ENCODE results near the gene MTX1. TPM values are rescaled to one million over a fixed set of nuclear protein-coding genes. Genes with fewer than 3 reads are reported as not detected.
"Not testable (repeated sequence)": the region's sequence is repeated elsewhere in the genome, so short reads cannot be mapped to it uniquely, and the experiment has no call there.

Gene MTX1
- total RNA-seq, 2 experiments from 2014 or later = 31.5 to 31.7 TPM

- H3K4me1 Mint-ChIP-seq = peaks cover 26% of the 10 kb centered on the region
- H3K27me3 Mint-ChIP-seq; H3K4me3 Mint-ChIP-seq; H3K36me3 Mint-ChIP-seq; H3K27ac Mint-ChIP-seq; ATAC-seq (ENCODE audit: low read depth); POLR2A ChIA-PET; DNase-seq; H3K9me3 Mint-ChIP-seq: not testable (repeated sequence)
These were observed 3.0 kb downstream of the MTX1 start for GRCh38 chr1:155211381-155212050.

GRCh38 chr1:155212051-155212440 lies 3.6 kb downstream of the MTX1 start:
- ATAC-seq (ENCODE audit: low read depth); POLR2A ChIA-PET; H3K9me3 Mint-ChIP-seq; H3K4me3 Mint-ChIP-seq; H3K27ac Mint-ChIP-seq; H3K27me3 Mint-ChIP-seq; DNase-seq; H3K36me3 Mint-ChIP-seq: not testable (repeated sequence)
- peaks cover 22% of the 10 kb centered on the region for H3K4me1 Mint-ChIP-seq

GRCh38 chr1:155214702-155215101 lies 6.2 kb downstream of the MTX1 start:
- H3K36me3 Mint-ChIP-seq, H3K27me3 Mint-ChIP-seq, H3K27ac Mint-ChIP-seq, H3K9me3 Mint-ChIP-seq, H3K4me3 Mint-ChIP-seq, POLR2A ChIA-PET, DNase-seq: not testable (repeated sequence)
- H3K4me1 Mint-ChIP-seq = peaks cover 19% of the 10 kb centered on the region
- peak; percentile 20 for ATAC-seq (ENCODE audit: low read depth)

GRCh38 chr1:155218854-155219591 lies 10.5 kb downstream of the MTX1 start:
- Mint-ChIP-seq H3K27ac (peak overlapping the region; percentile 91), H3K4me1 (peaks cover 24% of the 10 kb centered on the region), H3K4me3 (peak overlapping the region; percentile 68), H3K36me3 (peaks cover 9% of the 10 kb centered on the region), H3K9me3 (no peaks in the 10 kb centered on the region), H3K27me3 (no peaks in the 10 kb centered on the region)
- DNase-seq (no peak), ATAC-seq (ENCODE audit: low read depth) (no peak)
- POLR2A ChIA-PET = interaction anchor here (0.5 to 2.9 kb wide), 4 partner anchors 11 to 62 kb away, joined by 4 to 17 read pairs (median 9); partner anchors contain the start of genes MTX1 and THBS3

- no peaks in the 10 kb centered on the region for H3K9me3 Mint-ChIP-seq
- POLR2A ChIA-PET = interaction anchor here (0.5 to 2.9 kb wide), 4 partner anchors 12 to 61 kb away, joined by 4 to 17 read pairs (median 9); partner anchors contain the start of genes MTX1 and THBS3
- H3K36me3 Mint-ChIP-seq = peaks cover 9% of the 10 kb centered on the region
- peak overlapping the region; percentile 91 for H3K27ac Mint-ChIP-seq
- peaks cover 24% of the 10 kb centered on the region for H3K4me1 Mint-ChIP-seq
- peak overlapping the region; percentile 68 for H3K4me3 Mint-ChIP-seq
- peak; percentile 40 for ATAC-seq (ENCODE audit: low read depth)
- no peaks in the 10 kb centered on the region for H3K27me3 Mint-ChIP-seq
- no peak for DNase-seq
These were observed 11.1 kb downstream of the MTX1 start for GRCh38 chr1:155219592-155220031.

GRCh38 chr1:155220211-155220965 lies 11.9 kb downstream of the MTX1 start:
- not testable (repeated sequence) for H3K27me3 Mint-ChIP-seq, H3K4me3 Mint-ChIP-seq
- POLR2A ChIA-PET = interaction anchor here (2.9 kb wide), 1 partner anchor 12 kb away, joined by 17 read pairs; the partner anchor contains the start of genes MTX1 and THBS3

GRCh38 chr1:155223047-155223446 lies 14.6 kb downstream of the MTX1 start:
- POLR2A ChIA-PET = interaction anchor here (0.6 to 3.0 kb wide), 3 partner anchors 14 to 49 kb away, joined by 3 to 15 read pairs (median 3); partner anchors contain the start of genes MTX1 and THBS3
- H3K27ac Mint-ChIP-seq = no peak overlapping the region

More at GRCh38 chr1:155220211-155220965, 11.9 kb downstream of the MTX1 start:
- peaks cover 23% of the 10 kb centered on the region for H3K4me1 Mint-ChIP-seq
- not testable (repeated sequence) for DNase-seq; H3K9me3 Mint-ChIP-seq; ATAC-seq (ENCODE audit: low read depth); H3K36me3 Mint-ChIP-seq
- peak overlapping the region; percentile 91 for H3K27ac Mint-ChIP-seq

GRCh38 chr1:155225404-155225759 lies 16.9 kb downstream of the MTX1 start:
- peak overlapping the region; percentile 92 for H3K27ac Mint-ChIP-seq
- peak overlapping the region; percentile 95 for H3K4me3 Mint-ChIP-seq
- not testable (repeated sequence) for H3K9me3 Mint-ChIP-seq; ATAC-seq (ENCODE audit: low read depth); H3K36me3 Mint-ChIP-seq; H3K27me3 Mint-ChIP-seq; DNase-seq
- H3K4me1 Mint-ChIP-seq = peaks cover 24% of the 10 kb centered on the region
- POLR2A ChIA-PET = interaction anchor here (2.0 to 3.0 kb wide), 3 partner anchors 16 to 31 kb away, joined by 8 to 15 read pairs (median 10); partner anchors contain the start of genes MTX1 and THBS3

More at GRCh38 chr1:155223047-155223446, 14.6 kb downstream of the MTX1 start:
- H3K27me3 Mint-ChIP-seq = no peaks in the 10 kb centered on the region
- no peak for DNase-seq
- H3K4me3 Mint-ChIP-seq = no peak overlapping the region
- H3K9me3 Mint-ChIP-seq = no peaks in the 10 kb centered on the region
- peaks cover 36% of the 10 kb centered on the region for H3K4me1 Mint-ChIP-seq
- ATAC-seq (ENCODE audit: low read depth) = no peak
- peaks cover 13% of the 10 kb centered on the region for H3K36me3 Mint-ChIP-seq

GRCh38 chr1:155226188-155226909 lies 17.9 kb downstream of the MTX1 start:
- DNase-seq = peak; percentile 84
- Mint-ChIP-seq H3K36me3 (peaks cover 10% of the 10 kb centered on the region), H3K9me3 (no peaks in the 10 kb centered on the region), H3K4me3 (peak overlapping the region; percentile 95), H3K27me3 (no peaks in the 10 kb centered on the region), H3K27ac (peak overlapping the region; percentile 92), H3K4me1 (peaks cover 24% of the 10 kb centered on the region)
- peak; percentile 46 for ATAC-seq (ENCODE audit: low read depth)
- POLR2A ChIA-PET = interaction anchor here (0.7 to 3.0 kb wide), 11 partner anchors 8 to 175 kb away, joined by 3 to 32 read pairs (median 14); partner anchors contain the start of genes ADAM15, KRTCAP2, MTX1 and THBS3

- ATAC-seq (ENCODE audit: low read depth) (peak; percentile 31), DNase-seq (no peak)
- no peaks in the 10 kb centered on the region for H3K9me3 Mint-ChIP-seq
- POLR2A ChIA-PET = interaction anchor here (0.6 to 2.8 kb wide), 11 partner anchors 9 to 176 kb away, joined by 3 to 32 read pairs (median 12); partner anchors contain the start of genes ADAM15, KRTCAP2, MTX1 and THBS3
- H3K36me3 Mint-ChIP-seq = peaks cover 10% of the 10 kb centered on the region
- peaks cover 24% of the 10 kb centered on the region for H3K4me1 Mint-ChIP-seq
- peak overlapping the region; percentile 95 for H3K4me3 Mint-ChIP-seq
- no peaks in the 10 kb centered on the region for H3K27me3 Mint-ChIP-seq
- peak overlapping the region; percentile 92 for H3K27ac Mint-ChIP-seq
These were observed 18.4 kb downstream of the MTX1 start for GRCh38 chr1:155226910-155227260.

GRCh38 chr1:155227261-155228095 lies 19.0 kb downstream of the MTX1 start:
- H3K27ac Mint-ChIP-seq = peak overlapping the region; percentile 92
- H3K9me3 Mint-ChIP-seq = no peaks in the 10 kb centered on the region
- POLR2A ChIA-PET = interaction anchor here (0.6 to 2.8 kb wide), 10 partner anchors 10 to 176 kb away, joined by 3 to 32 read pairs (median 13); partner anchors contain the start of genes ADAM15, KRTCAP2, MTX1 and THBS3
- peak; percentile 96 for ATAC-seq (ENCODE audit: low read depth)
- peaks cover 24% of the 10 kb centered on the region for H3K4me1 Mint-ChIP-seq
- peak; percentile 96 for DNase-seq
- no peaks in the 10 kb centered on the region for H3K27me3 Mint-ChIP-seq
- H3K4me3 Mint-ChIP-seq = peak overlapping the region; percentile 95
- H3K36me3 Mint-ChIP-seq = peaks cover 7% of the 10 kb centered on the region
